MM.1S (cell line): ENCODE measurements around the gene IP6K2.
A peak's percentile ranks its signal among the peaks of the same experiment; 100 is the strongest.

ENCODE experiments used
- DNase-seq: peaks from one replicate; pipeline ENCODE4 v3.0.0-alpha.2; 2015
- H2AFZ ChIP-seq: fragments of 300-600 bp; sonication (generic); 2 replicates; pipeline ENCODE4 v1.6.0; 2016; ENCODE audit warnings: antibody characterized with exemption, low read length
- H3F3A ChIP-seq: fragments of 300-600 bp; sonication (generic); 2 replicates; pipeline ENCODE4 v1.6.1; 2016; ENCODE audit warnings: mild to moderate bottlenecking, antibody characterized with exemption, low read length, moderate library complexity, mixed read lengths; ENCODE audit not compliant: insufficient read depth
- H3K27ac ChIP-seq: fragments of 300-600 bp; sonication (generic); 2 replicates; pipeline ENCODE4 v1.5.1; 2016; ENCODE audit warnings: mild to moderate bottlenecking, low read length
- H3K27me3 ChIP-seq: fragments of 300-600 bp; sonication (generic); replicated peaks from 2 replicates; pipeline ENCODE4 v1.6.0; 2016; ENCODE audit warnings: low read length; ENCODE audit not compliant: insufficient read depth
- H3K36me3 ChIP-seq: fragments of 300-600 bp; sonication (generic); replicated peaks from 2 replicates; pipeline ENCODE4 v1.6.1; 2016; ENCODE audit warnings: mild to moderate bottlenecking, low read length, mixed read lengths; ENCODE audit not compliant: insufficient read depth
- H3K4me1 ChIP-seq: fragments of 300-600 bp; sonication (generic); 2 replicates; pipeline ENCODE4 v1.6.1; 2016; ENCODE audit warnings: low read length, mixed read lengths
- H3K4me2 ChIP-seq: fragments of 300-600 bp; sonication (generic); 2 replicates; pipeline ENCODE4 v1.6.0; 2016; ENCODE audit warnings: low read depth, low read length
- H3K4me3 ChIP-seq: fragments of 300-600 bp; sonication (generic); 2 replicates; pipeline ENCODE4 v1.5.1; 2016; ENCODE audit warnings: low read length, mixed read lengths
- H3K79me2 ChIP-seq: fragments of 300-600 bp; sonication (generic); 2 replicates; pipeline ENCODE4 v1.6.1; 2016; ENCODE audit warnings: mixed run types, low read length, mixed read lengths
- H3K9ac ChIP-seq: fragments of 300-600 bp; sonication (generic); 2 replicates; pipeline ENCODE4 v1.6.1; 2016; ENCODE audit warnings: low read length, mixed read lengths
- H3K9me2 ChIP-seq: fragments of 300-600 bp; sonication (generic); replicated peaks from 2 replicates; pipeline ENCODE4 v1.6.1; 2016; ENCODE audit warnings: mild to moderate bottlenecking, low read length, mixed read lengths; ENCODE audit not compliant: insufficient read depth
- H3K9me3 ChIP-seq: fragments of 300-600 bp; sonication (generic); replicated peaks from 2 replicates; pipeline ENCODE4 v1.6.1; 2016; ENCODE audit warnings: mild to moderate bottlenecking, low read length, mixed read lengths; ENCODE audit not compliant: insufficient read depth
- H4K20me1 ChIP-seq: fragments of 300-600 bp; sonication (generic); 2 replicates; pipeline ENCODE4 v1.6.1; 2016; ENCODE audit warnings: mild to moderate bottlenecking, low read length, moderate library complexity, mixed read lengths; ENCODE audit not compliant: insufficient read depth
- CTCF ChIP-seq: fragments of 300-600 bp; sonication (generic); IDR thresholded peaks from 2 replicates; pipeline ENCODE4 v1.5.1; 2016; ENCODE audit warnings: antibody characterized with exemption, low read length, mixed read lengths
- EZH2 ChIP-seq: fragments of 300-600 bp; sonication (generic); optimal IDR thresholded peaks from 2 replicates; pipeline ENCODE3; 2017; ENCODE audit warnings: low read depth, mild to moderate bottlenecking, antibody characterized with exemption, low read length, mixed read lengths
- EZH2phosphoT487 ChIP-seq: fragments of 300-600 bp; sonication (generic); IDR thresholded peaks from 2 replicates; pipeline ENCODE4 v1.6.1; 2018; ENCODE audit warnings: antibody characterized with exemption, low read length

The IP6K2 gene

DNA sequence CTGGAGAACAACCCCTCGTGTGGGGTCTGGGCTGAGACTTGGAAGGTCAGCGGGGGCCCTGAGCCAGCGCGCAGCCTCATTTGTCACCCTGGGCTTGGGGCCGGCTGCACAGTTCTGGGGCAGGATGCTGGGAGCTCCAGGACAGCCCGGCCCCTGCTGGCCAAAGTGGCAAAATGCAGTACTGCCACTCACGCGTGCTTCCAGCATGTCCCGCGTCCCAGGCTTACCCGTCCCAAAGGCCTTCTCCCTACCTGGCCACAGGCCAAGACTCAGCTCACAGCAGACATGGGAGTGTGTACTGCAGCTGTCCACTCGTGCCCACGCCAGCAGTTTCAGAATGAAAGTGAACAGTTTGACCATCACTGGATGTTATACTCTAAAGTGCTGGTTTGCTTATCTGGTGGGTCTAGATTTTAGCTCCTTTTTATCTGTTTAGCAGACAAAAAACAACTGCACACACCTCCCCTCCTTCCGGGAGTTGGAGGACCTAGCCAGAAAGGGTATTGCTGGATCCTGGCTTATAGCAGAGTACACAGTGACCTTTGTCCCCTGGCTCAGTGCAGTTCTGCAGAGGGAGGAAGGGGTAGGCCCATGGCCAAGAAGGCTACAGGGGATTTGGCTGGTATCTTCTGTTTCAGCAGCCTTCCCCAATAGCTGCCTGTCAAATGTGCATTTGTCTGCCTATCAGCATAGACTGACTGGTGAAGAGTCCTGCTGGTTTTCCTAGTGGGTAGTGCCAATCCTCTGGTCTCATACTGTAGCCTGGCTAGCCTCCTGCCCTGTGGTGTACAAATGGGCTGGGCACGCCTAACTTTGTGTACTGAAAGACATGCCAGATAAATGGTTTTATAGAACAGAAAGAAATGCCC lies 23.2 kb upstream of the IP6K2 start:
- Histone ChIP-seq H3K27me3 (no peaks in the 10 kb centered on the region), H3K4me2 (peak overlapping the region; percentile 20; the same call in 1 of the 2 replicates), H3K9ac (no peak overlapping the region), H3K27ac (no peak overlapping the region), H2AFZ (peak overlapping the region; percentile 73), H3K4me1 (peaks cover 3% of the 10 kb centered on the region; the same call in 1 of the 2 replicates), H3K4me3 (no peak overlapping the region), H3K9me2 (no peaks in the 10 kb centered on the region), H3K9me3 (no peaks in the 10 kb centered on the region), H4K20me1 (no peaks in the 10 kb centered on the region), H3K79me2 (no peaks in the 10 kb centered on the region), H3F3A (no peaks in the 10 kb centered on the region), H3K36me3 (no peaks in the 10 kb centered on the region)
- peak; percentile 51 for DNase-seq
- TF ChIP-seq CTCF (peak; percentile 80), EZH2phosphoT487 (no peak)

GRCh38 chr3:48739617-48739954 lies 22.6 kb upstream of the IP6K2 start:
- Histone ChIP-seq H3K9ac (no peak overlapping the region), H3K27me3 (no peaks in the 10 kb centered on the region), H3K36me3 (no peaks in the 10 kb centered on the region), H4K20me1 (no peaks in the 10 kb centered on the region), H3K4me1 (peaks cover 3% of the 10 kb centered on the region; the same call in 1 of the 2 replicates), H2AFZ (peak overlapping the region; percentile 73; the same call in 1 of the 2 replicates), H3K4me3 (no peak overlapping the region), H3K27ac (no peak overlapping the region), H3K9me3 (no peaks in the 10 kb centered on the region), H3K79me2 (no peaks in the 10 kb centered on the region), H3K9me2 (no peaks in the 10 kb centered on the region), H3K4me2 (peak overlapping the region; percentile 20; the same call in 1 of the 2 replicates), H3F3A (no peaks in the 10 kb centered on the region)
- no peak for TF ChIP-seq EZH2
- no peak for TF ChIP-seq EZH2phosphoT487
- TF ChIP-seq CTCF, result no peak
- no peak for DNase-seq

DNA sequence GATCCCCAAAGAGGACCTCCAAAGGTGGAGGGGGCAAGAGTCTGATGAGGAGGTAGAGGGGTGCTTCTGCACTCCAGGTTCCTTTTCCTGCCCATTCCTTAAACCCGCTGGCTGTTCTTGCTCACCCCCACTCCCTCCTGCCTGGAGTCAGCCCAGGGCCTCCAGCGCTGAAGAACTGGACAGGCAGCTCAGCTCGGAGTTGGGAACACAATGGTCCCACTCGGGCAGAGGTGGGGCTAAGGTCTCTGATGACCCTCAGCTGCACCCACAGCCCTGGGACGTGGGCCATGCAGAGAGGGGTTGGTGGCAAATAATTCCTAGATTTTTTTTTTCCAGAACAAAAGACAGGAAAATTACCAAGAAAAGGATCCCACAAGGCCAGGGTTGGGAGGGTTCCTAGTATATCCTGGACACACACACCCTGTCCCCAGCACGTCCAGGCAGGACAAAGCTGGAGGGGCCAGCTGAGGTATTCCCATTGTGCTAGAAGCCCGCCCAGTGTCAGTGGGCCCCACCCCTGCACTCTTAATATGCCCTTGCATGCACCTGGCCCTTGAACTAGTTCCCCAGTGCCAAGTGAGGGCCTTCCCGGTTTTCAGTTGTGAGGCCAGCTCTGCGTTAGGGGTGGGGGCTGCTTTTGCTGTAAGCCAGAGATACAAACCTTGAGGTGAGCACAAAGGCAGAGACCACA lies 22.1 kb upstream of the IP6K2 start:
- no peak overlapping the region for H3K9ac ChIP-seq
- H3K4me2 ChIP-seq, result no peak overlapping the region
- no peaks in the 10 kb centered on the region for H3K9me2 ChIP-seq
- H4K20me1 ChIP-seq, result no peaks in the 10 kb centered on the region
- H3K4me1 ChIP-seq, result peaks cover 3% of the 10 kb centered on the region; the same call in 1 of the 2 replicates
- H3K79me2 ChIP-seq, result no peaks in the 10 kb centered on the region
- H3F3A ChIP-seq, result no peaks in the 10 kb centered on the region
- H3K9me3 ChIP-seq, result no peaks in the 10 kb centered on the region
- no peak for DNase-seq
- H3K4me3 ChIP-seq, result no peak overlapping the region
- H2AFZ ChIP-seq, result no peak overlapping the region
- H3K27ac ChIP-seq, result no peak overlapping the region
- TF ChIP-seq EZH2 (no peak), EZH2phosphoT487 (no peak), CTCF (no peak)
- H3K27me3 ChIP-seq, result no peaks in the 10 kb centered on the region
- no peaks in the 10 kb centered on the region for H3K36me3 ChIP-seq
